GM12872 (cell line): ENCODE measurements around the gene TIMM17B.
A peak's percentile ranks its signal among the peaks of the same experiment; 100 is the strongest.

Experiments
- TF ChIP-seq, protein P1 (sequence below): IDR thresholded peaks from 3 replicates; pipeline ENCODE4 v1.5.1; 2011; ENCODE audit warnings: low read depth, mild to moderate bottlenecking, low read length, moderate library complexity; ENCODE audit not compliant: insufficient read depth

TIMM17B gene

DNA sequence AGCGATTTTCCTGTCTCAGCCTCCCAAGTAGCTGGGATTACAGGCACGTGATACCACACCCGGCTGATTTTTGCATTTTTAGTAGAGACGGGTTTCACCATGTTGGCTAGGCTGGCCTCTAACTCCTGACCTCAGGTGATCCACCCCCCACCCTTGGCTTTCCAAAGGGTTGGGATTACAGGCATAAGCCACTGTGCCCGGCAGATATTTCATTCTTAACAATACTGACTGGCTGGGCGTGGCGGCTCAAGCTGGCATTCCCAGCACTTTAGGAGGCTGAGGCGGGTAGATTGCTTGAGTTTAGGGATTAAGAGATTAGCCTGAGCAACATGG is 1.5 kb upstream of the TIMM17B start:
- TF ChIP-seq, protein P1, sequence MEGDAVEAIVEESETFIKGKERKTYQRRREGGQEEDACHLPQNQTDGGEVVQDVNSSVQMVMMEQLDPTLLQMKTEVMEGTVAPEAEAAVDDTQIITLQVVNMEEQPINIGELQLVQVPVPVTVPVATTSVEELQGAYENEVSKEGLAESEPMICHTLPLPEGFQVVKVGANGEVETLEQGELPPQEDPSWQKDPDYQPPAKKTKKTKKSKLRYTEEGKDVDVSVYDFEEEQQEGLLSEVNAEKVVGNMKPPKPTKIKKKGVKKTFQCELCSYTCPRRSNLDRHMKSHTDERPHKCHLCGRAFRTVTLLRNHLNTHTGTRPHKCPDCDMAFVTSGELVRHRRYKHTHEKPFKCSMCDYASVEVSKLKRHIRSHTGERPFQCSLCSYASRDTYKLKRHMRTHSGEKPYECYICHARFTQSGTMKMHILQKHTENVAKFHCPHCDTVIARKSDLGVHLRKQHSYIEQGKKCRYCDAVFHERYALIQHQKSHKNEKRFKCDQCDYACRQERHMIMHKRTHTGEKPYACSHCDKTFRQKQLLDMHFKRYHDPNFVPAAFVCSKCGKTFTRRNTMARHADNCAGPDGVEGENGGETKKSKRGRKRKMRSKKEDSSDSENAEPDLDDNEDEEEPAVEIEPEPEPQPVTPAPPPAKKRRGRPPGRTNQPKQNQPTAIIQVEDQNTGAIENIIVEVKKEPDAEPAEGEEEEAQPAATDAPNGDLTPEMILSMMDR, result no peak

DNA sequence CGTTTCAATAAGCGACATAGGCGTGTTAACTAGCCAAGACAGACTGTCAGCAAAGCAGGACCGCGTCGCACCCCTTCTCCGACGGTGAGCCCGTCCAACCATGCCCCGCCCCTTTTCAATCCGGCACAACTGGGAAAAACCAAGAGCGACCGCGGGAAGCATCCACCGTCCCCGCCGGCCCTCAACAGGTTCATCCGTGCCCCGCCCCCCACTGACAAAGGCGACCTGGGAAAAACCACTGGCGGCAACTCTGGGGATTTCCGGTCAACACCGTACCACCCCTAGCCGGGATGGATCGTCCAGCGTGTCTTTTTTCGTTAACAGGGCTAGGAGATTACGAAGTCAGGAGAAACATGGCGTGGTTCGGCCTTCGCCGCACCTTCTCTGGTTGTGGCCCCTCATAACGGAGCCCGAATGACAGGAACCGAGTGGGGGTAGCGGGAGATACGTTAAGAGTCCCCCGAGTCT is 377 bp downstream of the TIMM17B start:
- TF ChIP-seq, protein P1, result no peak

DNA sequence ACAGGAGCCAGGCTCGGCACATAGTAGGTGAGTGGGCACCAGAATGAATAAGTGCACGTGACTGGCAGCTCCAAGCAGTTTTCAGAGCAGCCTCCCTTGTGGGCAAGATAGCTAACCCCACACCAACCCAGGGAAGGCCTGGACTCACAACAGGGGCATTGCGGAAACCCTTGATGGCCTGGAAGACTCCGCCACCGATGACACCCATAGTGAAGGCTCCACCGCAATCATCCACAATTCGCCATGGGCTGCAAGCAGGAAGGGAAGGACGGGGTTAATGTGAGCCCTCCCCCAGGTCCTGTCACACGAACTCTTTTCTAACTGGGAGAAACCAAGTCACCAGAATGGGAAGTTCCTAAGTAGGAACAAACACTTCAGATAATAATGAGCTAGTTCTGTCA is 957 bp downstream of the TIMM17B start:
- TF ChIP-seq, protein P1, result no peak

DNA sequence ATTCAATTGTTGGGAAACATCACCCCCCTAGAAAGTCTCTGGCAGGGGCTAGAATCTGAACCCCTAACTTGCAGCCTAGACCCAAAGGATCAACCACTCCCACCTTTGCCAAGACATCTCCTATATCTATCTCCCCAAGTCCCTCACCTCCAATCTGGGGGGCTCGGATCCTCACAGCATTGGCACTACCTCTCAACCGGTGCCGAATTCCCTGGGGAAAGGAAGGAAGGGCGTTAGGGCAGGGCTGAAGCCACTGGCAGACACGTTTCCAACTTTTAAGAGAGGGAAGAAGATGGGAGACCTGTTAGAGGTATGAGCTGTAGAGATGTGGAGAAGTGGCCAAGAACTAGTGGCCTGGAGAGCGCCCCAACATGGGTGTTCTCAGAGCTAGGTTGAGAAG is 2.7 kb downstream of the TIMM17B start:
- TF ChIP-seq, protein P1, result no peak

DNA sequence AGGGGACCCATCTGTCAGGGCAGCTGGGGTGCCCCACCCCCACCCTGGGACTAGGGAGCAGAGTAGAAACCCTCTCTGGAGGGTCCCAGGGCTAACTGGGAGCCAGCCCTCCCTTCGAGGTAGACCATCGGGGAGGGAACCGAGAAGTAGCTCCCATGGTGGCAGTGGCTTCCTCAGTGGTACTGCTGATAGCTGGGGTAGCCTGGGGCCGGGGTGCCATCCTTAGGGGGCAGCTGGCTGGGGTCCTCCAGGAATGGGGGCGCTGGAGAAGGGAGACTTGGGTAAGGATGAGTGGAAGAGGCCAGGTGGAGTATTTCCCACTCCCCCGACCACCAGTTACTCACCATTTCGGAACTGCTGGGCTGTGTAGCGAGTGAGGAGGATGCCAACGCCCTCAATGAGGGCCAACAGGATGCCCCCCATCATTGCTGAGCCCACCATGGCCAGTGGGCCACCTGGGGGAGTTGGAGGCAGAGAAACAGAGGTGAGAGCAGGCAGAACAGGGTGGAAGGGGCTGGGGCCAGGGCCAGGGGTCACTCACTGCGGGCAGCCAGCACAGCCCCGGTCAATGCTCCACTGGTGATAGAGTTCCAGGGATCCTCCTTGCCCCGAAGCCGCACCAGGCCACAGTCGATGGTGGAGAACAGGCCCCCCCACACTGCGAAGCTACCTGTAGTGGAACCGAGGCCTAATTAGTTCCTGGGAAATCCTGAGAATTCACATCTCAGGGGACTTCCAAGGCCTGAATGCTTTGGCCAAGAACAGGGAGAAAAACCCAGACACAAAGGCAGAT is 3.8 kb downstream of the TIMM17B start:
- TF ChIP-seq, protein P1, result no peak

DNA sequence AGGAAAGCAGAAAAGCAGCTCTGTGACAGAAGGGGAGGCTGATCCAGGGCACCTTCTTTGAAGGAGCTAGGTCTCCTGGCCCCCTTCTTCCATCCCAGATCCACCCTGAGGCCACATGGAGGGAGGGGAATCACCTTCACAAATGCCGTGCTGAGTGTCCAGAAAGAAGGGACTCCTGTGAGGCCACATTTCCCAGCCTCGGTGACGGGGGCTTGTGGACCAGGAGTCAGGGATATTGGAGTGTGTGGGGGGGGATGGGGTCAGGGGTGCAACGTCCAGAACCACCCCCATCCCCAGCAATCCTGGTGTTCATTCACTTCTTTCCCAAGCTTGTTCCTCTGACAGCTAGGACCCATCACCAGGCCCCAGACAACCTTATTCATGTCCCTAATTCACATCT is 4.7 kb downstream of the TIMM17B start:
- TF ChIP-seq, protein P1, result no peak

DNA sequence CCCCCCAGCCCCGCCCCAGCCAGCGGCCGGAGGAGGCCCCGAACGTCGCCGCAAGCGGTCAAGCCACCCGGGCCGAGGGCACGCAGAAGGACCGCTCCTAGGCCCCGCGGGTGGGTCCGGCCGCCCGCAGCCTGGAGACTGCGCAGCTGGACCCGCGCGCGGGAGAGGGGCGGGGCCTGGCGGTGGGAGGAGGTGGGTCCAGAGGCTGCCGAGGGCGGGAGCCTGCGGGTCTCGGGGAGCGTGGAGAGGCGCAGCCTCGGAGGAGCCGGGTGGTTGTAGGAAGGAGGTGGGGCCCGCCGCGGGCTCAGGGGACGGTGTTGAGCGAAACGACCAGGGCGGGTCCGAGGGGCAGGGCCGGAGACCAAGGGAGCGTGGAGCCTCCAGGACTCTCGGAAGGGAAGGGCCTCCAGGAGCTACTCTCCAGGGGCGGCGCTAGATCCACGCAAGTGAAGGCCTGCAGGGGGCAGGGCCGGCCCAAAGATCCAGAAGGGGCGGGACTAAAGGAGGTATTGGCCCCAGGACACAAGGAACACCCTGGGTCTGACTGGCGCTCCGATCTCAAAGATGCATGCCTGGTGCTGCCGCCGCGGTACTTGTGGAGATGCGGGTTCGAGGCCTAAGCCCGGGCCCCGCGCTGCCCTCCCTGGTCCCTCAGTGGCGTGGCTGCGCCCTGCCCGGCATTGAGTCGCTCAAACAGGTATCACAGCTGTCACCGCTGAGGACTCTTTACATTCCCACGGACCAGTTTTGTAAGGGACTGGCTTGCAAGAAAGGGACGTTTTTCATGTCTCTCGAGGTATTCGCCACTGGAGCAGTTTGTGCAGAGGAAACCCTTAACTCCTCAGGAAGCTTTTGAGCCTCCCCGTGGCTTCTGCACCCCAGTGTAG is 5.9 kb downstream of the TIMM17B start:
- TF ChIP-seq, protein P1, result peak; percentile 53
